GM18873 (cell line): Measurements from ENCODE around the gene SOCS7.

Experiments used
- ATAC-seq: cut with Tn5 transposase; IDR thresholded peaks from one replicate; pipeline ENCODE4 v1.9.1; 2021; ENCODE audit warnings: mild to moderate bottlenecking, moderate library complexity, moderate number of reproducible peaks; ENCODE audit not compliant: unreplicated experiment, low FRiP score

SOCS7 gene

DNA sequence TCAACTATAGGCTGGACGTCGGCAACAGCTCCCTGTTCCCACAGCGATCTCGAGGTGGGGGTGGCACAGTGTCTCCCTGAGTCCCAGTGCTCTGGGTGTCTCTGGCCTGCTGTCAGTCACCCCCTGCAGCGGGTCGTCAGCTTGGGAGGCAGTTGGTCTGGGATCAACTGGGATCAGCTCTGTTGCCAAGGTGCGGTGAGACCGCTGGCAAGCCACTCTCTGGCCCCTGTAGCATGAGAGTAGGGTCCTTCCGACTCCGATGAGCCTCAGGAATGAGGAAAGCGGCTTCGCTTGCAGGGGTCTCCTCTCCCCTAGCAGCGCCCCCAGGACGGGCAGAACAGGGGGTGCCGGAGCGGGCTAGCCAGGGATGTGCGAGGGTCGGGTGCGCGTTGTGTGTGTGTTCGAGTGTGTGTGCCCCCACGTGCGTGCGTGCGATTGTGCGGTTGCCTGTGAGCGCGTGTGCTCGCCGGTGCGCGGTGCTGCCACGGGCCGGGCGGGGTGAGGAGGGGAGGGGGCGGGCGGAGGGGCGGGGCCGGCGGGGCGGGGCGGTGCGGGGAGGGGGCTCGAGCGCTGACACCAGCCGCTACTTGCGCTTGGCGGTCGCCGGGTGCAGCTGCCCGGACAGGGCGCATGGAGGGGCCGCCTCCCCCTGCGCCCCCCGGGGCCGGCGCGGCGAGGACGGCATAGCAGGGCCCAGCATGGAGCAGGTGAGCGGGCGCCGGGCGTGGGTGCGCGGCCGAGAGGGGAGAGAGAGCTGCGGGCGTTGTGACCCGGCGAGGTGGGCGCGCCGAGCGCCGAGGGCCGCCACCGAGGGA, 67.3 kb downstream of the SOCS7 start:
- no peak for ATAC-seq

DNA sequence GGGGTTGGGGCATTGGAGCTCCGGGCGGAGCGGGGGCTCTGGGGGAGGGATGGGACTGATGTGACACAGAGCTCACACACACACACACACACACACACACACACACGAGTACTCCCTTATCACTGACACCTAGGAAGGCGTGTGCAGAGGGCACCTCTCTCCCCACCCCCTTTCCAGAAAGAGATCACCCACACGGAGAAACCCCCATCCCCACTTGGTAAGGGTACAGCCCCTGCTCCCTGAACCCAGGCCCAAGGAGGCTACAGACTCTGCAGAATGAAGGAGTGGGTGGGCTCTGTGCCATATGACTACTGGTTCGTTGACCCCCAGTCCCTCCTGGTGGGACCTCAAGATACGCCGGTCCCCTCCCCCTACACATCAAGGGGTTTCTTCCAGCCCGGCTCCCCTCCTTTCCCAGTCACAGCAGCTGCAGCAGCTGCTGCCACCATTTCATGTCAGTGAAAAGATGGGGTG, 67.9 kb downstream of the SOCS7 start:
- no peak for ATAC-seq

DNA sequence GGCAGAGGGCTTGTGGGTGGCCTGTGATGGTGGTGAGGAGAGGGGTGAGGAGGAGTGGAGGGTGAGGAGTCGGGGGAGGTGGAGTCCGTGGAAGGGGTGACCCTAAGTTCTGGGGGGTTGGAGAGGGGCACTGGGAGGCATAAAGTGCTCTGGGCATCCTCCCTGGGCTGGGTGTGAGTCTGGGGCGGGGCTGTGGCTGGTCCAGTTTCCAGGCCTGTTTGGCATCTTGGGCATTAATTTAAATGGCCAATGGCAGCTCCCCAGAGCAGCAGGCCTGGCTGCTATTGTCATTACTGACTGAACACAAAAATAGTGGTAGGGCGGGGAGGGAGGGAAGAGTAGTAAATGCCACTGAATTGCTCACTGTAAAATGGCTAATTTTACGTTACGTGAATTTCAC, 68.9 kb downstream of the SOCS7 start:
- ATAC-seq, result no peak

DNA sequence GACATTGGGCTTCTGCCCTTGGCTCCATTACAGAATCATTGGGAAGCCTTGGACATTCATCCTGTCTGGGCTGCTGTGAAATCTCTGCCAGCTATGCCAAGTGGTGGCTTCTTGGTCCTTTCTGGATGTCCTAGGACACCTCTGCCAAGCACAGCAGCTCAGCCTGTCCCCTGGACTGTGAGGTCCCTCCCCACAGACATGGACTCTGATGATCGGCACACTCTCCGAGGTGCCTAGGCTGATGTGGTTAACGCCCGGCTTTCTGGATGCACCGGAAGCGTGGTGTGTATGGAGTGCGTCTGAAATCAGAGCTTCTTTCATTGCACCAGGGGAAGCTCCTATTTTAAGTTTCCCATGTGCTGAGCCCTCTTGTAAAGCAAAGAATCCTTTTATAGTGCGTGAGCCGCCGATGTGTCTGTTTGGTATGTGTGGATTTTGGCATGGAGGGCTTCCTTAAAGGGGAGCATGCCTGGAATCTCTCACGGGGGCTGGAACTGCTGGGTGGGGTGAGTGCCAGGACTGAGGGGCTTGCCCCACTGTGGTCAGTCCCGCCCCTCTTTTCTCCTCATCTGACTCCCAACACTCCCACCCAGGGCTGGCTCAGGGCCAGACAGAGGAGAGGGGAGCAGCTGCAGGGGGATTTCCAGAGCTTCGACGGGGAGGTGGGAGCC, 69.7 kb downstream of the SOCS7 start:
- no peak for ATAC-seq

DNA sequence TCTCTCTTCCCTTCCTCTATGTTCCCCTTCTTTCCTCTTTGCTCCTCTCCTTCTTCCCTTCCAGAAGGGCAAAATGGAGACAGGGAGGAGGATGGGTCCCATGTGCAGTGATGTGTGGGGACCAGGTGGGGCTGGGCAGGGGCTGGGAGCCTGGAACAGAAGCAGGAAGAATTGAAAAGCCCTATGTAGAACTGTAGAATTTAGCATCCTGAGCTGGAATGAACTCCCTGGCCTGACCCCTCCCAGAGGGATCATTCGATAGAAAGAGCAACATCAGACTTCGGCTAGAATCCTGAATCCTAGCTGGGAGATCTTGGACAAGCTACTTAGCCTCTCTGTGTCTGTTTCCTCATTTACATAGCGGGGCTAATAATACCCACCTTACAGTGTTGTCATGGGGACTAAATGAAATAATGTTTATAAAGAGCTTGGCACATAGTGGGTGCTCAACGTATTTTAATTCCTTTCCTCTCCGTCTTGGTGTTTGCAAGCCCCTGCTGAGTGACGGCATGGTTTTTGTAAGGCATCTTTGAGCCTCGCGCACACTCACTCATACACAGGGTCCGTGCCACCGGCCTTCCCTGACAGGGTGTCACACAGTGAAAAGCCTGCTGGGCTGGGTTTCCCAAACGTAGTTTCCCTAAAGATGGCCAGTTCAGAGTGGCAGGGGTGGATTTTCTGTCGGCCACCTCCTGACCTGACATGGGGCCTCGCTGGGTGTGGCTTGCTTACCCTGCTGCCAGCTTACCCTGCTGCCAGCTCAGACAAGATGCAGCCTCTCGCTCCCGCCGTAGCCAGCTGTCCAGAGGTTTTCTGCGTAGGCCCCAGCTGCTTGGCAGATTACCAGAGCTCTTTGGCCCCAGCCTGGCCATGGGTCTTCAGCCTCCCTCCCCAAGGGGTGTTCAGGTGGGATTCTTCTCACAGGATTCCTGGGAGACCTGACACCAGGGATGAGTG, 70.5 kb downstream of the SOCS7 start:
- no peak for ATAC-seq

DNA sequence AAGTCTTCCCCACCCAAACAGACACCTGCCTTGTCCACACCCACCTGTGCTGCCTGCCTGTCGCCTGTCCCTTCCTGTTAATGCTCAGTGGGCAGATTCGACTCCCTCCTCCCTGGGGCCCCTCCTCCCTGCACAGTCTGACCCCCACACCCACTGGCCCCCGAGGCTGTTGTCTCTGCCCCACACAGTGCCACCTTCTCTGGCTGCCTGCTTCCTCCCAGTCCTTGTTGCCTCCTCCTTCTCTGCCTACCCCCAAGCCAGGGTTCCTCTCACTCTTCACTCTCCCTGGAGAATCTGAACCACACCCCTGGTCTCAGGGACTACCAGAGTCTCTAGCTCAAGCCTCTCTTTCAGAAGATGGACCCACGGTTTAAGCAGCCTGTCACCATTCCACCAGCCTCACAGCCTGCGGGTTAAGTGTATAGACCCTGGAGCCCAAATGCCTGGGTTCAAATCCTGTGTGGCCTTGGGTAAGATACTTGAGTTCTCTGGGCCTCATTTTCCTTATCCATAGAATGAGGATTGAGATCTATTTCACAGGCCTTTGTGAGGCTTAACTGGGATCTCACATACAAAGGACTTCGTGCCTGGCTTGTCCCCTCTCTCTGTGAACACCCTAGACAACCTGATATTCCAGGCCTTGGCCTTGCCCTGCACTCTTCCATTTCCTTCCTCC, 72.8 kb downstream of the SOCS7 start:
- ATAC-seq, result no peak

DNA sequence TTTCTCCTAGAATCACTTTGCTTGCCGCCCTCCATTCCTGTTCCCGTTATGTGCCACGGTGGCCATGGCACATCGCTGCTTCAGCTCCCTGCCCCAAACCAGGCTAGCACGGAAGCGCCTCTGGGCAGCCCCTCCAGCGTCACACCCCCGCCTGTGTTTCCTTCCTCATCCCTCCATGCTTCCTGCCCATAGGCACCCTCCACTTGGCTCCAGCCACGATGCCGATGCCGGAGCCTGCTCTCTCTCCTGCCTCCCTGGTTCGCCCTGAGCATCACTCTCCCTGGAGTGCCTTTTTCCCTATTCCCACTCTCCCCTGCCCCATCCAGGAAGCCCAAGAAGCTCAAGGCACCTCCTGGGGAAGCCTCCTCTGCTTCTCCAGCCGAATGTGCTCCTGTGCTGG, 73.4 kb downstream of the SOCS7 start:
- no peak for ATAC-seq

DNA sequence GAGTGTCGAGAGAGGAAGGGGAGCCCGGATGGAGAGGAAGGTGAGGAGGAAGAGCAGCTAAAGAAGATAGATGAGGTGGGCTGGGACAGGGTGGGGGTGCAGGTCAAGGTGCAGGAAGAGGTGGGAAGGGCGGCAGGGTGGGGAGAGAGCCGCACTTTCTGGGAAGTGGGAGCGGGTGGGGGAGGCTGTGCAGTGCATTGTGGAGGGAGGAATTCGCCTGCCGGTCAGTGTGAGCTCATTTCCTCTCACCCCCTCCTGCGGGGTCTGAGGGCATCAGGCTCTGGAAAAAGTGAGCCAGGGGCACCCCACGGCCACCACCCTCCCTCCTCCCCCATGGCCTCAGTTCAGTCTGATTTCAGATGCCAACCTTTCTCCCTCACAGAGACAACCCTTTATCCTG, 74.1 kb downstream of the SOCS7 start:
- ATAC-seq, result no peak

DNA sequence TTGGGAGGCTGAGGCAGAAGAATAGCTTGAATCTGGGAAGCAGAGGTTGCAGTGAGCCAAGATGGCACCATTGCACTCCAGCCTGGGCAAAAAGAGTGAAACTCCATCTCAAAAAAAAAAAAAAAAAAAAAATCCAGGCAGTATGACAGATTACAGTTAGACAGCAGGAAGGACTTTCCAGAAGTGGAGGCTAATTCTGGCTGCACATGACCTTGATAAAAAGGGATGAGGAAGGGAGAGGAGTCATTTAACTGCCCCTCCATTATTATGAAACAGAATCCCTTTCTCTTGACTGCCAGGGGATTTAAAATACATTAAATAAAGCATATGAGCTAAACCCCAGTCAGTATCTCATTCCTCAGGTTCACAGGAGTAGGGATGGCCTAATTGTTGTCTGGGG, 74.8 kb downstream of the SOCS7 start:
- ATAC-seq, result no peak

DNA sequence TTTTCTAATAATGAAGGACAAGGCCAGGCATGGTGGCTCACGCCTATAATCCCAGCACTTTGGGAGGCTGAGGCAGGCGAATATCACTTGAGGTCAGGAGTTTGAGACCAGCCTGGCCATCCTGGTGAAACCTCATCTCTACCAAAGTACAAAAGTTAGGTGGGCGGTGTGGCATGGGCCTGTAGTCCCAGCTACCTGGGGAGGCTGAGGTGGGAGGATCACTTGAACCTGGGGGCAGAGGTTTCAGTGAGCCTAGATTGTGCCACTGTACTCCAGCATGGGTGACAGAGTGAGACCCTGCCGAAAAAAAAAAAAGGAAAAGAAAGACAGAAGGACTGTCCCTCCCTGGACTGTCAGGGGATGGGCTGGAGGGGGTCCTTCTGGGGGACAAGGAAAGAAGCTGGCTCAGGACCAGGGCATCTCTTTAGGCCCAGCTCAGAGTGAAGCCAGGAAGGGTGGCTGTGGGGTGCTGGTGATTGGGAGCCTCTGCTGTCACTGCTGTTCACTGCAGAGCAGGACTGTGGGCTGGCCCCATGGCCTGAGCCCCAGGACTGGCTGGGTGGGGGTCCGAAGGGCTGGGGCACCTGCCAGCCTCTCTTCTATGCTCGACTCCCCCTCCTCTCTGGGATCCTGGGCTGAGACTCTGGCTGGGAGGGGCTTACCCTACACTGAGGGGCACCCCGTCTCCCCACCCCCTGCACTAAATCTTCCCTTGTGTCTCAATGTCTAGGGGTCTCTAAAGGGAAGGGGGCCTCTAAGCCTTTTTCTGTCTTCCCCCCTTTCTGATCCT, 75.7 kb downstream of the SOCS7 start:
- no peak for ATAC-seq

DNA sequence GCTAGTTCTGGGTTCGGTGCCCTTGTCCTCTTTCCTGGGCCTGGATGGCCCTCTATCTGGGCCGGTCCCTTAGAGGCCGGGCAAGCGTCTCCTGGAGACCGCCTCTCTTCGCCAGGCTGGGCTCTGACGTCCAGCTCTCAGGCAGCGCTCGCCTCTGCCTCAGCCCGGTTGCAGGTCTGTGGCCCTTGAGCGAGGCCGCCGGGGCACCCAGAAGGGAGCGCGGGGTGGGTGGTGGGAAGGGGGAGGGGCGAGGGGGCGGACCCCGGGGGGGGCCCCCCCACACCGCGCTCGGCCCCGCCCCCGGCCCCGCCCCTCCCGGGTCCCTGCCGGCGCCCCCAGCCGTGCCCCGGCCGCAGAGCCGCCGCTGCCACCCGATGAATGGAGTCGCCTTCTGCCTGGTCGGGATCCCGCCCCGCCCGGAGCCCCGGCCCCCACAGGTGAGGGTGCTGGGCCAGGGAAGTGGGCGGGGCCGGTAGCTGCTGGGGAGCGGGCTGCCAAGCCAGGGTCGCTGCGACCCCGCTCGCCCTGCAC, 76.5 kb downstream of the SOCS7 start, which contains the start of gene ARHGAP23:
Gene ARHGAP23 (plus strand): TSS at position 353 of the 531 bp plus-strand sequence. CDS start 22 bp downstream, at position 375.
- ATAC-seq, result no peak

DNA sequence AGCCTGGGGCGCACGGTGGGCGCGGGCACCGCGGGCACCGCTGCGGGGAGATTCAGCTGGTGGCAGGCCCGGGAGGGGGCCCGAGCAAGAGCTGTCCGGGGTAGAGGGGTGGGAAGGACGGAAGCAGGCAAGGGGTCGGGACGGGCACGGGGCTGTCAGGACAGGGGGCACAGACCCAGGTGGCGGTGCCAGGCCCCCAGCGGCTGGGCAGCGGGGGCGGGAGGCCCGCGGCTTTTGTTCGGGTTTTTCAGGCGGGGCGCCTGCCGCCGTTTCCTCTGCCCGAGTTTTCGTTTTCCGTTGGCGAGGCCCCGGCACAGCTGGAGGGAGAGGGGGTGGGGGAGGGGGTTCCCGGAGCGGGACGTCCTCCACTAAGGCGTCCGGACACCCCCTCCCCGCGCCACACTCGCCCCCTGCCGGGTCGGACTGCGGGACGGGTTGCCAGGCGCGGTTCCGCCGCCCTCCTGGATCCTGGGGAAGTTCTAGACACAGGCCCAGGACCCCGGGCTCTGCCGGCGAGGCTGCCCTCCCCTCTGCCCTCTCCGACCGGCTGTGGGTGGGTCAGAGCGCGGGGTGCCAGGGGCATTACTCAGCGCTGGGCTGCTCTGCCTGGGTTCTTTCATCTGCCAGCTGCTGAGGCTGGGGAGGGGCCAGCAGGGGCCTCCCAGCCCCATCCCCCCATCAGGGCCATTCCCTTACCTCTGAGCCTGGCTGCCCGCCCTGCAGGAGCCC, 77.2 kb downstream of the SOCS7 start:
- ATAC-seq, result no peak

DNA sequence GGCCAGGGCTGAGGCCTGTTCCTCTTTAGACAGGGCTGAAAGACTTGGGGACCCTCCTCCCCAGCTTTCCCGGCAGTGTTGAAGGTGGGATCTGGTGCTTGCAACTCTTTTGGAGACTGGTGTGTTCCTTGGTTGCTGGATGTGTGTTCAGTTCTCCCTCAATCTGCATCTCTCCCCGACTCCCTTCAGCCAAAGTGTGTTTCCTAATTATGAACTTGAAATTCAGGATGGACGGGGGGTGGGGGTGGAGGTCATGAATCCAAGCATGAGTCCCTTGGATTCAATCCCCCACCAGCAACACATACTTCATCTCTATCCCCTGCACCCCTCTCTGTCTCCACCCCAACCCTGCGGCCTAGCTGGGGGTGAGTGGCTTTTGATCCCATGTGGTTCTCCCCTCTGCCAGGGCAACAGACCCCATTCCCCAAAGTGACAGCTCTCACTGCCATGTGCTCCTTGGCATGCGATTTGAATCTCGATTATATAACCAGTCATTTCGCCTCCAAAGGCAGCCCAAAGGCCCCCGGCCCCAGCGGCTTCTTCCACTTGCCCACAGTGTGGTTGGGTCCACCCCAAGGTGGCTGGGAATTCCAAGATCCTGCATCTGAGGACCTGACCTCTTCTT, 77.9 kb downstream of the SOCS7 start:
- ATAC-seq, result no peak

DNA sequence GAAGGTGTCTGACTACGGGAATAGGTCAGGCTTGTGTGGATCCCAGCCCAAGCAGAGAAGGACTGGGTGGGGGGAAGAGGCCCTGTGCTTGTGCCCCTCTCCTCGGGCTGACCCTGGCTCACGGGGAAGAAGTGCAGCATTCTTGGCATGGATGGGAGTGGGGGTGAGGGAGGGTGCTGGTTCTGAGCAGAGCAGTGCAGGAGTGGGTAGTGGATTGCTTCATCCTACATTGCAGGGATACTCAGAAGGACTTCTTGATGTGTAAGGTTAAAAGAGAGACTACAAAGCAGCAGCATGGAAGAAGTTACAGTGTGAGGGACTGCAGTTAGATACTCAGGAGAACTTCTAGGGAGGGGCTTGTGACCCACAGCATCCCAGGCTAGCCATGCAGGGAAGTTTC, 78.7 kb downstream of the SOCS7 start:
- no peak for ATAC-seq

DNA sequence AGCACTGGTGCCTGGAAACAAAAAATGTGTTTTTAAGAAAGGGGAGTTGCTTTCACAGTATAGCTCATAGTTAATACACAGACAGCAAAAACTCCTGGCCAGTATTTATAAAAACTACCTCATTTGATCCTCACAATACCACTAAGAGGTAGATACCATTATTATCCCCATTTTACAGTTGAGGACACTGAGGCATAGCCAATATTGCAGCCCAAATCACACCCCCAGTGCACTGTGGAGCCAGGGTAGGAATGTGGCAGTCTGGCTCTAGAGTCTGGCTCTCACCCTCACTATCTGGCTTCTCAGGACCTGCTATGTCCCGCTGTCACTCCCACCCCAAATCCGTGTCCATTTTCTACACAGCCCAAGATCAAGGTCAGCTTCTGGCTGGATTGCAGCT, 79.2 kb downstream of the SOCS7 start:
- no peak for ATAC-seq

DNA sequence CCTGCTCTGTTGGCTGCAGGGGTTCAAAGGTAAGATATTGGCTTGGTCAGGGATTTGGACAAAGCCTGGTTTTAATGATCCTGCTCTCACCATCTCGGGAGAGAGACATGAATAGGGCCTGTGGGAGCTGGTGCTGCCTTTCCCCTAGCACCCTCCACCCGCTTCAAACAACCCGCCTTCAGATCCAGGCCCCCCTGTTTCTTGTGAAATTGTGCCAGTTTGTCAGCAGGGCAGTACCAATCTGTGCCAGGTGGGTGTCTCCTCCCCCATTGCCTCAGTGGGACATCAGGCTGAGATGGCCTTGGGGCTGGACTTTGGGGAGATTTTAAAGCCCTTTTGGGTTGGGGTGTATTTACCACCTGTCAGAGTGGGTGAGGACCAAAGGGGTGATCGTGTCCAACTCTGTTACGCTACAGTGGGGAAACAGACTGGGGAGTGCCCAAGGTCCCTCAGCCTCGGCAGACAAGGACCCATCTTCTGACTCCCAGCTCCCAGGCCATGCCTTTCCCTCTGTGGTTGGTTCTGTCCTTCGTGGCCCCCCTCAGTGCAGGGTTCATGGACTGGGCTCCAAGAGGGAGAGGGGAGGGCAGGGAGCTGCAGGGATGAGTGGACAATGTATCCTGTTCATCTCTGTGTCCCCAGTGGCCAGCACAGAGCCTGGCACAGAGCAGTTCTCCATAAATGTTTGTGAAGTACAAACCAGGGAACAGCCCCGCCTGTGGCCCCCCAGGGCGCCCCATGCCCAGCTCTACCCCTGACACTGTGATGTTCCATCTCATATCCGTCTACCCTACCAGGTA, 79.9 kb downstream of the SOCS7 start:
- no peak for ATAC-seq

DNA sequence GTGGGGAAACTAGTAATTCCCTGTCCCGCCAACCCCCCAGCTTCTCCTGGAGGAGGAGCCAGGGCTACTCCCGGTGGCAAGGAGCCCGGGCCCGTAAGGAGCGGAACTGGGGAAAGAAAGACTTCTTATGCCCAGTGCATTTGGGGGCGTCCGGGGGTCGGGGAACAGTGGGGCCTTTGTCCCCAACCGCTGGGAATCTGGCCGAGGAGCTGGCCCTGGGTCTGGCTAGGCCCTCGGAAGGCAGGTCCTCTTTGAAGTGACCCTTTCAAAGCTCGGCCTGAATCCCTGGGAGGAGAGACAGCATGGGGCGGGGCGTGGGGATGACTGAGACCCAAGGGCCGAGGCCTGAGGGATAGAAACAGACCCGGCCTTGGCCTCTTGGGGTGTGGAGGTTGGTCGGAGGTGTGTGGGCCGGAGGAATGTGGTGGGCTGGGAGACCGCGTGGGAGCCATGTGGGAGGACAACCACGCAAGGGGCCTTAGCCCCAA, 82.6 kb downstream of the SOCS7 start:
- ATAC-seq, result no peak
